Measurements from ENCODE around the gene EYS. TPM values are rescaled to one million over a fixed set of nuclear protein-coding genes. Genes with fewer than 3 reads are reported as not detected.

Gene EYS
- polyA plus RNA-seq, 2 of the 4 experiments (the other 2 are of a cell fraction): 0.03 to 0.06 TPM

DNA sequence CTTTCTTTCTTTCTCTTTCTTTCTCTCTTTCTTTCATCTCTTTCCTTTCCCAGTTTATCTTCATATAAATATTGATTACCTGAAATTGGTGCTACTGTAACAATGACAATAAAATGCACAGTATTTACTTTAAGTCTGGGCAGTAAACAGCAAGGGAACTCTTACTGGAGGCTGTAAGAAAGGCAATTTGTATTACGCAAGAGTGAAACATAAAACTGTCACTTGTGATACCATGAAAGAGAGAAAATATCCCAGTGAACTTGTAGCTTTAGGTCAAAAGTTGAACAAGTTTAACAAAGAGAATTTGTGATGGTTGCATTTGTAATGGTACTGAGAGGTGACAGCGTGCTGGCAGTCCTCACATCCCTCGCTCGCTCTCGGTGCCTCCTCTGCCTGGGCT lies 80.0 kb downstream of the EYS start:
- no peak for DNase-seq (ENCODE audit: low read depth in 1 of 2, low spot score in 1 of 2)
- WGBS (ENCODE audit: missing lambda C conversion rate): 93% methylated on average over 5 of the region's 5 CpGs
- ChIA-PET CTCF (no interaction called here), POLR2A (no interaction called here)
- Histone ChIP-seq H3K4me1 (peaks cover 16% of the 10 kb centered on the region; the same call in 2 of the 3 replicates), H3K4me2 (no peak overlapping the region), H3K27ac (no peak overlapping the region), H3K4me3 (no peak overlapping the region), H3K9me3 (no peaks in the 10 kb centered on the region)
- no peak for ATAC-seq
- no peak for FAIRE-seq
- TF ChIP-seq, protein P1, sequence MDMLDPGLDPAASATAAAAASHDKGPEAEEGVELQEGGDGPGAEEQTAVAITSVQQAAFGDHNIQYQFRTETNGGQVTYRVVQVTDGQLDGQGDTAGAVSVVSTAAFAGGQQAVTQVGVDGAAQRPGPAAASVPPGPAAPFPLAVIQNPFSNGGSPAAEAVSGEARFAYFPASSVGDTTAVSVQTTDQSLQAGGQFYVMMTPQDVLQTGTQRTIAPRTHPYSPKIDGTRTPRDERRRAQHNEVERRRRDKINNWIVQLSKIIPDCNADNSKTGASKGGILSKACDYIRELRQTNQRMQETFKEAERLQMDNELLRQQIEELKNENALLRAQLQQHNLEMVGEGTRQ (IDR thresholded peaks at IDR 0.05): no peak
- TF ChIP-seq CEBPB (IDR thresholded peaks at IDR 0.05): peak in 1 of 2 experiments; percentile 45; a peak in 2 of 4 replicates

DNA sequence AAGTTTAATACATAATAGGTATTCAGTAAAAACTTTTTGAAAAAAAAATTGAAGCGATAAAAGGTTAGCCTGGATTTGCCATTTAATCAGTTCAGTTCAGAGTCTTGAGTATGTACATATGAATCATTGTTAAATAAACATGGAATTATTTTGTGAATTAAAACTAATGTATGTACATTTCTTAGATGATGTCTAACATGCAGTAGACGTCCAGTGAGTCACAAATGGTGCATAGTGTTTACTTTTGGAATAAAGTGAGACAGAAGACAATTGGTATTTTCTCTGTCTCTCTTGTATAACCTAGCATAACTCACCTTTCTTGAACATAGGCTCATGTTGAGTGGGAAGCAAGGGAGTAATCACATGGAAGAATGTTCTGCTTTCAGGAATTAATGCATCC lies 83.5 kb downstream of the EYS start:
- FAIRE-seq: no peak
- CTCF ChIA-PET: no interaction called here
- ATAC-seq: peak in 1 of 2 experiments; percentile 60; a peak in 2 of 6 replicates

DNA sequence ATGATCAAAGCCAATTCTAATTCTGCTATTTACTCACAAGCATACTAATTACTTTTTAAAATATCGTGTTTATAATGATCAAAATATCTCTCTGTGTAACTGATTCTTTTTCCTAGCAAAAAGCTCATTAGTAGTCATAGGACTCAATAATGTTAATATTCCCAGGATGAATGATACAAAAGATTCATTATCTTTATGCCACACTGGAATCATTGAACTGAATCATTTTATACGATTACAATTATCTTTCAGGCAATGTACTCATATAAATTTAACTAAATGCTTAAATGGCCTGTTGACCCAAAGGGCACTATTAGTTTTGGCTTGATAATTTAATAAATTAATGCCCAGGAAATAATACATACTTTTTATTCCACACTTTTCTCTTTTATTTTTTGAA lies 96.3 kb downstream of the EYS start:
- no peak for FAIRE-seq
- TF ChIP-seq FOSB (CRISPR knock-in tag; IDR thresholded peaks at IDR 0.05) (no peak), HOXB13 (CRISPR knock-in tag; IDR thresholded peaks at IDR 0.05; ENCODE audit: low read depth) (no peak), JUN (IDR thresholded peaks at IDR 0.05) (no peak), RARB (CRISPR knock-in tag; IDR thresholded peaks at IDR 0.05) (no peak), SMC3 (IDR thresholded peaks at IDR 0.05) (no peak), RFX5 (IDR thresholded peaks at IDR 0.05) (no peak), JUNB (IDR thresholded peaks at IDR 0.05) (no peak), CHD2 (IDR thresholded peaks at IDR 0.05; ENCODE audit: low read length, partially characterized antibody) (no peak)
- TF ChIP-seq, protein P2, sequence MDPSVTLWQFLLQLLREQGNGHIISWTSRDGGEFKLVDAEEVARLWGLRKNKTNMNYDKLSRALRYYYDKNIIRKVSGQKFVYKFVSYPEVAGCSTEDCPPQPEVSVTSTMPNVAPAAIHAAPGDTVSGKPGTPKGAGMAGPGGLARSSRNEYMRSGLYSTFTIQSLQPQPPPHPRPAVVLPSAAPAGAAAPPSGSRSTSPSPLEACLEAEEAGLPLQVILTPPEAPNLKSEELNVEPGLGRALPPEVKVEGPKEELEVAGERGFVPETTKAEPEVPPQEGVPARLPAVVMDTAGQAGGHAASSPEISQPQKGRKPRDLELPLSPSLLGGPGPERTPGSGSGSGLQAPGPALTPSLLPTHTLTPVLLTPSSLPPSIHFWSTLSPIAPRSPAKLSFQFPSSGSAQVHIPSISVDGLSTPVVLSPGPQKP (IDR thresholded peaks at IDR 0.05; ENCODE audit: low read depth, low read length): no peak
- TF ChIP-seq, protein P3, sequence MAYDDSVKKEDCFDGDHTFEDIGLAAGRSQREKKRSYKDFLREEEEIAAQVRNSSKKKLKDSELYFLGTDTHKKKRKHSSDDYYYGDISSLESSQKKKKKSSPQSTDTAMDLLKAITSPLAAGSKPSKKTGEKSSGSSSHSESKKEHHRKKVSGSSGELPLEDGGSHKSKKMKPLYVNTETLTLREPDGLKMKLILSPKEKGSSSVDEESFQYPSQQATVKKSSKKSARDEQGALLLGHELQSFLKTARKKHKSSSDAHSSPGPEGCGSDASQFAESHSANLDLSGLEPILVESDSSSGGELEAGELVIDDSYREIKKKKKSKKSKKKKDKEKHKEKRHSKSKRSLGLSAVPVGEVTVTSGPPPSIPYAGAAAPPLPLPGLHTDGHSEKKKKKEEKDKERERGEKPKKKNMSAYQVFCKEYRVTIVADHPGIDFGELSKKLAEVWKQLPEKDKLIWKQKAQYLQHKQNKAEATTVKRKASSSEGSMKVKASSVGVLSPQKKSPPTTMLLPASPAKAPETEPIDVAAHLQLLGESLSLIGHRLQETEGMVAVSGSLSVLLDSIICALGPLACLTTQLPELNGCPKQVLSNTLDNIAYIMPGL (CRISPR knock-in tag; IDR thresholded peaks at IDR 0.05; ENCODE audit: borderline replicate concordance): no peak

More for the DNA sequence above, 83.5 kb downstream of the EYS start:
- Histone ChIP-seq H3K4me2 (peak overlapping the region; percentile 43), H3K27ac (no peak overlapping the region), H3K4me3 (no peak overlapping the region), H3K4me1 (peaks cover 16% of the 10 kb centered on the region; the same call in 2 of the 3 replicates), H3K9me3 (no peaks in the 10 kb centered on the region)
- 0% methylated on average over 2 of the region's 2 CpGs for WGBS (ENCODE audit: missing lambda C conversion rate)
- POLR2A ChIA-PET: no interaction called here
- peak; percentile 65; the same call in 1 of the 2 replicates for TF ChIP-seq GATA3 (IDR thresholded peaks at IDR 0.05; ENCODE audit: borderline replicate concordance)
- TF ChIP-seq, protein P4, sequence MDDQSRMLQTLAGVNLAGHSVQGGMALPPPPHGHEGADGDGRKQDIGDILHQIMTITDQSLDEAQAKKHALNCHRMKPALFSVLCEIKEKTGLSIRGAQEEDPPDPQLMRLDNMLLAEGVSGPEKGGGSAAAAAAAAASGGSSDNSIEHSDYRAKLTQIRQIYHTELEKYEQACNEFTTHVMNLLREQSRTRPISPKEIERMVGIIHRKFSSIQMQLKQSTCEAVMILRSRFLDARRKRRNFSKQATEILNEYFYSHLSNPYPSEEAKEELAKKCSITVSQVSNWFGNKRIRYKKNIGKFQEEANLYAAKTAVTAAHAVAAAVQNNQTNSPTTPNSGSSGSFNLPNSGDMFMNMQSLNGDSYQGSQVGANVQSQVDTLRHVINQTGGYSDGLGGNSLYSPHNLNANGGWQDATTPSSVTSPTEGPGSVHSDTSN (IDR thresholded peaks at IDR 0.05): no peak
- TF ChIP-seq, protein P5, sequence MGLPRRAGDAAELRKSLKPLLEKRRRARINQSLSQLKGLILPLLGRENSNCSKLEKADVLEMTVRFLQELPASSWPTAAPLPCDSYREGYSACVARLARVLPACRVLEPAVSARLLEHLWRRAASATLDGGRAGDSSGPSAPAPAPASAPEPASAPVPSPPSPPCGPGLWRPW (IDR thresholded peaks at IDR 0.05): no peak
- TF ChIP-seq, protein P6, sequence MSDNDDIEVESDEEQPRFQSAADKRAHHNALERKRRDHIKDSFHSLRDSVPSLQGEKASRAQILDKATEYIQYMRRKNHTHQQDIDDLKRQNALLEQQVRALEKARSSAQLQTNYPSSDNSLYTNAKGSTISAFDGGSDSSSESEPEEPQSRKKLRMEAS (IDR thresholded peaks at IDR 0.05): no peak
- TF ChIP-seq ZFP36 (IDR thresholded peaks at IDR 0.05; ENCODE audit: borderline replicate concordance, partially characterized antibody): no peak
- TF ChIP-seq JUNB (IDR thresholded peaks at IDR 0.05): peak; percentile 59
- TF ChIP-seq, protein P3 (CRISPR knock-in tag; IDR thresholded peaks at IDR 0.05; ENCODE audit: borderline replicate concordance): no peak
- no peak for TF ChIP-seq POLR2AphosphoS2 (conservative IDR thresholded peaks at IDR 0.05; ENCODE audit: low read length)
- TF ChIP-seq, protein P2 (IDR thresholded peaks at IDR 0.05; ENCODE audit: low read depth, low read length): no peak
- TF ChIP-seq, protein P1 (IDR thresholded peaks at IDR 0.05): no peak
- no peak for TF ChIP-seq EHF (CRISPR knock-in tag; IDR thresholded peaks at IDR 0.05)
- TF ChIP-seq FOSL2 (IDR thresholded peaks at IDR 0.05): peak; percentile 34; the same call in 1 of the 2 replicates
- peak; percentile 56 for TF ChIP-seq FOSL2 (CRISPR knock-in tag; IDR thresholded peaks at IDR 0.05)
- DNase-seq (ENCODE audit: low read depth in 1 of 2, low spot score in 1 of 2): peak in 1 of 2 experiments; percentile 39

More for the DNA sequence above, 96.3 kb downstream of the EYS start:
- Histone ChIP-seq H3K4me3 (no peak overlapping the region), H3K4me2 (no peak overlapping the region), H3K27ac (no peak overlapping the region), H3K4me1 (no peaks in the 10 kb centered on the region), H3K9me3 (no peaks in the 10 kb centered on the region)
- POLR2A ChIA-PET: no interaction called here
- WGBS (ENCODE audit: missing lambda C conversion rate): 74% methylated on average over 2 of the region's 2 CpGs
- DNase-seq (ENCODE audit: low read depth in 1 of 2, low spot score in 1 of 2) (no peak), ATAC-seq (no peak)
- CTCF ChIA-PET: no interaction called here

Measured in A549 (cell line).